Endothelial cell of umbilical vein (primary cell): ENCODE data around the gene RFPL1. TPM values are rescaled to one million over a fixed set of nuclear protein-coding genes. Genes with fewer than 3 reads are reported as not detected.
"Not testable (repeated sequence)": the region's sequence is repeated elsewhere in the genome, so short reads cannot be mapped to it uniquely, and the experiment has no call there.

Experiments used
- Bru-seq: library from RNA; stranded (reverse); fragments of 400-500 nt; gene quantifications from one replicate; lab custom pipeline; 2021; lab: Mats Ljungman, UMichigan
- BruChase-seq, 2 experiments: library from RNA; stranded (reverse); fragments of 400-500 nt; gene quantifications; one replicate each; lab custom pipeline; 2021; lab: Mats Ljungman, UMichigan
- BruUV-seq: library from RNA; stranded (reverse); fragments of 400-500 nt; replicated peaks from 2 replicates; lab custom pipeline; 2021; lab: Mats Ljungman, UMichigan
- CTCF ChIA-PET: fragments of 300-600, 350-600 bp; sonication (Branson Sonifier 250); formaldehyde crosslinking; loops from one replicate; lab custom pipeline; 2021; ENCODE audit warnings: antibody characterized with exemption, inconsistent platforms; lab: Charles Lee
- POLR2A ChIA-PET: fragments of 300-600, 350-600 bp; sonication (Branson Sonifier 250); formaldehyde crosslinking; loops from one replicate; lab custom pipeline; 2021; ENCODE audit warnings: antibody characterized with exemption, inconsistent platforms; lab: Charles Lee
- DNase-seq: peaks from one replicate; pipeline ENCODE4 v3.0.0-alpha.2; 2011; ENCODE audit warnings: low read depth, low spot score
- FAIRE-seq: peaks from 2 replicates; lab custom pipeline; 2011; peaks lifted over from hg19 to GRCh38; lab: Jason Lieb, UNC
- H2AFZ ChIP-seq: 2 replicates; pipeline ENCODE4 v1.6.0; 2012; ENCODE audit warnings: low read depth, low read length, control low read depth, inconsistent platforms
- H3K27ac ChIP-seq: 2 replicates; pipeline ENCODE4 v1.5.1; 2011; ENCODE audit warnings: low read depth, mild to moderate bottlenecking, control low read depth, low read length, moderate library complexity; ENCODE audit not compliant: insufficient read depth
- H3K27me3 ChIP-seq, 2 experiments: 2 replicates each; pipeline versions ENCODE4 v1.6.0 to v1.6.1; 2011; ENCODE audit warnings: low read length in 2 of 2, mixed read lengths in 1 of 2; ENCODE audit not compliant: control insufficient read depth in 2 of 2, insufficient read depth in 2 of 2
- H3K36me3 ChIP-seq, 2 experiments: 2 replicates in 1 of 2; 3 replicates in 1 of 2; pipeline ENCODE4 v1.5.1; 2011; ENCODE audit warnings: low read length in 2 of 2, mild to moderate bottlenecking in 1 of 2, moderate library complexity in 1 of 2; ENCODE audit not compliant: control insufficient read depth in 2 of 2, insufficient read depth in 2 of 2; ENCODE audit errors: extremely low read depth in 1 of 2
- H3K4me1 ChIP-seq: 3 replicates; pipeline ENCODE4 v1.5.1; 2011; ENCODE audit warnings: mild to moderate bottlenecking, low read length; ENCODE audit not compliant: control insufficient read depth, insufficient read depth; ENCODE audit errors: extremely low read depth
- H3K4me2 ChIP-seq: 2 replicates; pipeline ENCODE4 v1.6.1; 2011; ENCODE audit warnings: low read length, control low read depth, mixed read lengths; ENCODE audit not compliant: insufficient read depth
- H3K4me3 ChIP-seq, 3 experiments: fragments of 200-600 bp in 1 of 3; sonication (generic), shearing (Covaris generic) in 1 of 3; replicated peaks in 1 of 3; 2 replicates each; pipeline ENCODE4 v1.5.1; 2011 to 2016; ENCODE audit warnings: control low read depth in 3 of 3, low read length in 3 of 3, mild to moderate bottlenecking in 2 of 3, inconsistent platforms in 1 of 3, low read depth in 1 of 3, moderate library complexity in 1 of 3; ENCODE audit not compliant: insufficient read depth in 1 of 3
- H3K79me2 ChIP-seq: 2 replicates; pipeline ENCODE4 v1.6.0; 2012; ENCODE audit warnings: low read length, inconsistent platforms; ENCODE audit not compliant: control insufficient read depth, insufficient read depth
- H3K9ac ChIP-seq: replicated peaks from 2 replicates; pipeline ENCODE3; 2011; ENCODE audit warnings: low read length, control low read depth; ENCODE audit not compliant: insufficient read depth; ENCODE audit errors: extremely low read depth
- H3K9me1 ChIP-seq: replicated peaks from 3 replicates; pipeline ENCODE4 v1.6.0; 2011; ENCODE audit warnings: mild to moderate bottlenecking, low read length; ENCODE audit not compliant: control insufficient read depth, insufficient read depth; ENCODE audit errors: extremely low read depth
- H3K9me3 ChIP-seq: replicated peaks from 2 replicates; pipeline ENCODE4 v1.5.1; 2012; ENCODE audit warnings: low read length, inconsistent platforms; ENCODE audit not compliant: control insufficient read depth, insufficient read depth
- H4K20me1 ChIP-seq: replicated peaks from 2 replicates; pipeline ENCODE3; 2011; ENCODE audit warnings: mild to moderate bottlenecking, low read length; ENCODE audit not compliant: control insufficient read depth, insufficient read depth; ENCODE audit errors: extremely low read depth
- EZH2 ChIP-seq: IDR thresholded peaks from 2 replicates; pipeline ENCODE4 v1.6.1; 2012; ENCODE audit warnings: borderline replicate concordance, low read depth, mild to moderate bottlenecking, moderate library complexity, low read length, inconsistent platforms; ENCODE audit not compliant: severe bottlenecking
- JUN ChIP-seq: IDR thresholded peaks from 2 replicates; pipeline ENCODE4 v1.6.1; 2011; ENCODE audit warnings: borderline replicate concordance, low read depth; ENCODE audit not compliant: insufficient read length, insufficient read depth
- POLR2A ChIP-seq: IDR thresholded peaks from 2 replicates; pipeline ENCODE4 v1.6.1; 2012; ENCODE audit warnings: low read depth, mild to moderate bottlenecking, control low read depth, low read length
- POLR2AphosphoS5 ChIP-seq: IDR thresholded peaks from 2 replicates; pipeline ENCODE4 v1.6.1; 2012; ENCODE audit warnings: low read depth, mild to moderate bottlenecking, control low read depth, low read length, moderate library complexity; ENCODE audit not compliant: insufficient read depth
- dilution Hi-C: fragments of 300-500 bp; cut with MboI; formaldehyde crosslinking; loops from one replicate; pipeline ENCODE4 v1.15.0; 2019; ENCODE audit warnings: low sequenced_read_pairs; ENCODE audit not compliant: extremely low pct_ligation_motif_present
- intact Hi-C: fragments of 100-400 bp; cut with micrococcal nuclease; formaldehyde crosslinking; loops from one replicate; pipeline ENCODE4 v1.10.0; 2022
- long read RNA-seq: library from polyadenylated mRNA; stranded (forward); transcript quantifications from one replicate; pipeline ENCODE4 v2.0.0, GENCODE V29; 2021
- polyA minus RNA-seq, 3 experiments: library from RNA; depleted of rRNA, polyadenylated mRNA; stranded (reverse); fragments of >200 nt; gene quantifications; 1 replicate in 1 of 3; 2 replicates in 2 of 3; pipeline ENCODE4 v1.2.3, GENCODE V29; 2011
- polyA plus RNA-seq, 4 experiments: library from polyadenylated mRNA; depleted of rRNA in 3 of 4; stranded (reverse) in 3 of 4; unstranded in 1 of 4; fragments of >200 nt; gene quantifications; 2 replicates each; pipeline versions ENCODE4 v1.2.1 to v1.2.3, GENCODE V29; 2011 to 2012; ENCODE audit warnings: missing spikeins in 1 of 4
- total RNA-seq: library from RNA; stranded (reverse); gene quantifications from 2 replicates; pipeline ENCODE4 v1.2.3, GENCODE V29; 2021

Gene RFPL1
- not detected in 2 replicates for total RNA-seq
- polyA plus RNA-seq: not detected in 2 replicates
- not detected in 2 replicates for polyA plus RNA-seq (2011; cell fraction: cytosol; rRNA removed)
- polyA plus RNA-seq (2011; cell fraction: nucleus; rRNA removed): not detected in 2 replicates
- polyA plus RNA-seq (2012): not detected in 2 replicates
- polyA minus RNA-seq: not detected in 2 replicates
- not detected for polyA minus RNA-seq (2011; cell fraction: cytosol; rRNA and poly(A)+ RNA removed)
- not detected in 2 replicates for polyA minus RNA-seq (2011; cell fraction: nucleus; rRNA and poly(A)+ RNA removed)
- Bru-seq, nascent RNA: not detected
- BruChase-seq, experiment 1, labeled RNA remaining after a 6-hour chase: not detected
- BruChase-seq, experiment 2, labeled RNA remaining after a 2-hour chase: not detected
- long read RNA-seq: 0 reads

DNA sequence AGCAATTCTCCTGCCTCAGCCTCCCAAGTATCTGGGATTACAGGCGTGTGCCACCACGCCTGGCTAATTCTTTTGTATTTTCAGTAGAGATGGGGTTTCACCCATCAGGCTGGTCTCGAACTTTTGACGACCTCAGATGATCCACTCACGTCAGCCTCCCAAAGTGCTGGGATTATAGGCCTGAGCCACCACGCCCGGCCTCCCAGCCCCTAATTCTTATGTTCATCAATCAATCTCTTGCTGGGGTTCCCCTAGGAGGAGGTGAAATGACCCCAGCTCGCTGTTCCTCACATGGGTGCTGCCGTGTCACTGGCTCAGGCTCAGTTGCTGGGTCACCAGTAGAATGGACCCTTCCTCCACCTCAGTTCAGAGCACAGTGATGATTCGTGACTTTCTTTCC, at the start of gene RFPL1:
Gene RFPL1 (plus strand): TSS at position 301 of the 400 bp plus-strand sequence.
- H3K27me3 ChIP-seq, H3K4me3 ChIP-seq, POLR2A ChIA-PET, intact Hi-C loops, H3K27ac ChIP-seq, H3K9me1 ChIP-seq, H3K4me1 ChIP-seq, H3K4me2 ChIP-seq, BruUV-seq, FAIRE-seq, DNase-seq, H3K9ac ChIP-seq, H4K20me1 ChIP-seq, H3K9me3 ChIP-seq, H2AFZ ChIP-seq, CTCF ChIA-PET, H3K36me3 ChIP-seq, dilution Hi-C loops, H3K79me2 ChIP-seq: not testable (repeated sequence)

DNA sequence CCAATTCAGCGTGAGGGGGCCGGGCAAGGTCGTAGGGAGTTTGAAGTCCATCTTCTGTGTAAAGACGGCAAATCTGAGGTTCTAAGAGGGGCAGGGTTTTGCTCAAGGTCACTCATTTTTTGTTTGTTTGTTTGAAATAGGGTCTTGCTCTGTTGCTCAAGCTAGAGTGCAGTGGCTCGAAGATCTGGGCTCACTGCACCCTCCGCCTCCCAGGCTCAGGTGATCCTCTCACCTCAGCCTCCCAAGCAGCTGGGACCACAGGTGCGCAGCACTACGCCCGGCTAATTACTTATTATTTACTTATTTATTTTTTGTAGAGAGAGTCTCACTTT, 49.7 kb upstream of the RFPL1 start:
- H3K79me2 ChIP-seq: peaks cover 33% of the 10 kb centered on the region
- H2AFZ ChIP-seq: peak overlapping the region; percentile 87
- H3K4me2 ChIP-seq: peak overlapping the region; percentile 79
- peaks cover 20% of the 10 kb centered on the region for H3K4me1 ChIP-seq
- peaks cover 0 to 3% of the 10 kb centered on the region in 2 experiments for H3K36me3 ChIP-seq
- ChIA-PET CTCF (interaction anchor here (0.7 to 1.2 kb wide), 4 partner anchors 13 to 30 kb away, joined by 3 to 4 read pairs (median 4); no protein-coding TSS in a partner anchor), POLR2A (no interaction called here)
- no peaks in the 10 kb centered on the region for H3K27me3 ChIP-seq
- dilution Hi-C loops (no loop called here), intact Hi-C loops (loop anchor here (10.0 kb wide), 1 partner anchor 1036 kb away; the partner anchor contains the start of gene MTFP1)
- no peak overlapping the region for H3K27ac ChIP-seq
- DNase-seq (no peak), FAIRE-seq (no peak)
- H3K9me3 ChIP-seq: no peaks in the 10 kb centered on the region
- H3K9me1 ChIP-seq: no peaks in the 10 kb centered on the region
- H4K20me1 ChIP-seq: no peaks in the 10 kb centered on the region
- BruUV-seq: no TSS peak
- H3K4me3 ChIP-seq: peak overlapping the region; percentile 73 to 97 (median 83)
- peak overlapping the region; percentile 63 for H3K9ac ChIP-seq
- TF ChIP-seq EZH2 (no peak), POLR2AphosphoS5 (no peak), JUN (no peak), POLR2A (no peak)
